Measurements from ENCODE around the gene SNAPC5. TPM values are rescaled to one million over a fixed set of nuclear protein-coding genes. Genes with fewer than 3 reads are reported as not detected.

SNAPC5 gene
- total and polyA plus RNA-seq, 2 of the 4 experiments (the other 2 are of a cell fraction) = 25.9 to 26.3 TPM

- Histone ChIP-seq H3K56ac (ENCODE audit: extremely low read depth, insufficient read depth, low read length) (no peak overlapping the region), H3K4me2 (ENCODE audit: low read depth, low read length) (no peak overlapping the region), H2BK5ac (ENCODE audit: low read depth, low read length, poor library complexity, severe bottlenecking) (peak overlapping the region; percentile 3), H3K27ac (ENCODE audit: insufficient read depth, low read length) (no peak overlapping the region), H3K4me1 (ENCODE audit: control insufficient read depth, insufficient read depth, low read length) (peaks cover 6% of the 10 kb centered on the region), H3K9ac (ENCODE audit: low read depth, low read length) (no peak overlapping the region), H2BK20ac (ENCODE audit: low read depth, low read length) (peak overlapping the region; percentile 18; the same call in 1 of the 2 replicates), H3K14ac (replicated peaks; ENCODE audit: low read depth, low read length) (peak overlapping the region; percentile 49), H4K5ac (ENCODE audit: low read depth, low read length) (no peak overlapping the region), H4K91ac (ENCODE audit: insufficient read depth, low read depth, low read length) (peak overlapping the region; percentile 37; the same call in 1 of the 2 replicates), H4K8ac (ENCODE audit: low read depth in 2 of 2, low read length in 2 of 2) (peak overlapping the region in 1 of 2 experiments; percentile 77; a peak in 2 of 4 replicates), H3K9me3 (ENCODE audit: control insufficient read depth, insufficient read depth, low read length) (no peaks in the 10 kb centered on the region), H3K79me1 (ENCODE audit: low read depth in 1 of 2, low read length in 2 of 2) (peaks cover 34 to 61% of the 10 kb centered on the region in 2 experiments), H3K27me3 (ENCODE audit: control insufficient read depth, insufficient read depth, low read length) (no peaks in the 10 kb centered on the region), H3K36me3 (ENCODE audit: control insufficient read depth, insufficient read depth, low read length) (peaks cover 1% of the 10 kb centered on the region), H2AFZ (replicated peaks; ENCODE audit: low read length, poor library complexity) (peak overlapping the region; percentile 66), H3K4ac (ENCODE audit: low read depth, low read length) (peak overlapping the region; percentile 73), H3K9me1 (ENCODE audit: insufficient read depth, low read length) (peaks cover 23% of the 10 kb centered on the region), H3K4me3 (ENCODE audit: insufficient read depth, low read depth, low read length) (no peak overlapping the region), H2BK120ac (ENCODE audit: low read depth, low read length) (peak overlapping the region; percentile 35; the same call in 1 of the 2 replicates), H3K18ac (ENCODE audit: low read depth, low read length) (no peak overlapping the region), H2AK5ac (ENCODE audit: low read depth, low read length) (peak overlapping the region; percentile 62; the same call in 1 of the 2 replicates), H2BK15ac (ENCODE audit: low read depth, low read length) (no peak overlapping the region; the same call in 2 of the 3 replicates), H4K20me1 (ENCODE audit: insufficient read depth, low read length) (peaks cover 3% of the 10 kb centered on the region; the same call in 1 of the 2 replicates), H2AK9ac (replicated peaks; ENCODE audit: low read depth, low read length, poor library complexity) (peak overlapping the region; percentile 42), H3K23ac (ENCODE audit: low read depth, low read length) (peak overlapping the region; percentile 55; the same call in 1 of the 2 replicates)
- BruUV-seq (replicated peaks) = no TSS peak
- ATAC-seq (ENCODE audit: low read depth) (peak; percentile 89), DNase-seq (peak; percentile 77)
- ChIA-PET POLR2A (ENCODE audit: unreplicated experiment) (interaction anchor here (0.7 kb wide), 1 partner anchor 50 kb away, joined by 10 read pairs; no protein-coding TSS in a partner anchor), CTCF (no interaction called here)
- in situ Hi-C loops (cut with MboI; ENCODE audit: low sequenced_read_pairs) = no loop called here
- dilution Hi-C loops (cut with HindIII; ENCODE audit: low sequenced_read_pairs, unreplicated experiment) = no loop called here
- WGBS, 2 experiments (ENCODE audit: extremely low coverage in 2 of 2, insufficient read length in 1 of 2) = no CpG with 5 or more reads among the region's 3 CpGs
- TF ChIP-seq USF2 (IDR thresholded peaks at IDR 0.05; ENCODE audit: low read depth, low read length) (no peak), CEBPB (IDR thresholded peaks at IDR 0.05; ENCODE audit: low read depth, low read length) (no peak), CHD1 (IDR thresholded peaks at IDR 0.05; ENCODE audit: low read depth, low read length) (no peak), MAFK (IDR thresholded peaks at IDR 0.05; ENCODE audit: low read depth, low read length) (no peak), RAD21 (IDR thresholded peaks at IDR 0.05; ENCODE audit: low read length) (no peak), MXI1 (IDR thresholded peaks at IDR 0.05; ENCODE audit: borderline replicate concordance, low read depth, low read length) (no peak), POLR2A (IDR thresholded peaks at IDR 0.05; ENCODE audit: low read depth, low read length) (no peak), SMC3 (IDR thresholded peaks at IDR 0.05; ENCODE audit: low read depth, low read length) (no peak), BHLHE40 (IDR thresholded peaks at IDR 0.05; ENCODE audit: low read depth, low read length) (no peak), RFX5 (IDR thresholded peaks at IDR 0.05; ENCODE audit: low read depth, low read length) (no peak), RCOR1 (IDR thresholded peaks at IDR 0.05; ENCODE audit: insufficient replicate concordance, low read length) (no peak), MAZ (IDR thresholded peaks at IDR 0.05; ENCODE audit: borderline replicate concordance, low read depth, low read length) (no peak)
- intact Hi-C loops (cut with micrococcal nuclease) = no loop called here
Measured at GRCh38 chr15:66459818-66460615, 37.5 kb downstream of the SNAPC5 start.

Measured in IMR-90 (cell line).